Calu3 (cell line): ENCODE results near the gene MGST2. TPM values are rescaled to one million over a fixed set of nuclear protein-coding genes. Genes with fewer than 3 reads are reported as not detected.

ENCODE experiments used
- BruUV-seq: library from RNA; stranded (reverse); fragments of 400-500 nt; replicated peaks from 2 replicates; lab custom pipeline; 2021; lab: Mats Ljungman, UMichigan
- CTCF ChIA-PET: fragments of 300-600 bp; sonication (Branson Sonifier 250); formaldehyde crosslinking; loops from one replicate; lab custom pipeline; 2022; ENCODE audit warnings: antibody characterized with exemption; lab: Charles Lee
- DNase-seq: peaks from one replicate; pipeline ENCODE4 v3.0.0; 2022
- H3K27ac Mint-ChIP-seq: one replicate; pipeline ENCODE4 v1.8.0; 2022; ENCODE audit warnings: mixed read lengths; ENCODE audit not compliant: unreplicated experiment
- H3K27me3 Mint-ChIP-seq: one replicate; pipeline ENCODE4 v1.8.0; 2022; ENCODE audit warnings: mixed read lengths; ENCODE audit not compliant: unreplicated experiment
- H3K36me3 Mint-ChIP-seq: one replicate; pipeline ENCODE4 v1.8.0; 2022; ENCODE audit warnings: mild to moderate bottlenecking, moderate library complexity, mixed read lengths; ENCODE audit not compliant: insufficient read depth, unreplicated experiment
- H3K4me1 Mint-ChIP-seq: one replicate; pipeline ENCODE4 v1.8.0; 2022; ENCODE audit warnings: mild to moderate bottlenecking, low read depth, mixed read lengths; ENCODE audit not compliant: unreplicated experiment
- H3K4me3 Mint-ChIP-seq: one replicate; pipeline ENCODE4 v1.8.0; 2022; ENCODE audit warnings: mild to moderate bottlenecking, low read depth, moderate library complexity, mixed read lengths; ENCODE audit not compliant: unreplicated experiment
- H3K9me3 Mint-ChIP-seq: one replicate; pipeline ENCODE4 v1.8.0; 2022; ENCODE audit warnings: low read depth, mixed read lengths; ENCODE audit not compliant: unreplicated experiment
- CTCF ChIP-seq: fragments of 200-600 bp; IDR thresholded peaks from one replicate; pipeline ENCODE4 v1.8.0; 2022; ENCODE audit warnings: antibody characterized with exemption; ENCODE audit not compliant: unreplicated experiment
- intact Hi-C: fragments of 100-400 bp; cut with micrococcal nuclease; formaldehyde crosslinking; loops from one replicate; pipeline ENCODE4 v1.10.0; 2022; ENCODE audit not compliant: unreplicated experiment
- total RNA-seq: library from RNA; stranded (reverse); gene quantifications from 2 replicates; pipeline ENCODE4 v1.2.3, GENCODE V29; 2022

MGST2 gene
- total RNA-seq, 1 experiment from 2014 or later, result 31.9 TPM

- no peaks in the 10 kb centered on the region for H3K27me3 Mint-ChIP-seq
- H3K4me1 Mint-ChIP-seq, result peaks cover 28% of the 10 kb centered on the region
- CTCF ChIA-PET, result no interaction called here
Observed at GRCh38 chr4:139668036-139668435, 2.4 kb downstream of the MGST2 start.

GRCh38 chr4:139668658-139669201 lies 3.1 kb downstream of the MGST2 start:
- BruUV-seq, result no TSS peak
- Mint-ChIP-seq H3K27me3 (no peaks in the 10 kb centered on the region), H3K9me3 (no peaks in the 10 kb centered on the region), H3K27ac (no peak overlapping the region), H3K4me1 (peaks cover 28% of the 10 kb centered on the region), H3K36me3 (peaks cover 20% of the 10 kb centered on the region), H3K4me3 (no peak overlapping the region)
- TF ChIP-seq CTCF, result no peak
- intact Hi-C loops, result no loop called here
- CTCF ChIA-PET, result no interaction called here
- no peak for DNase-seq

More at GRCh38 chr4:139668036-139668435, 2.4 kb downstream of the MGST2 start:
- no peak overlapping the region for H3K27ac Mint-ChIP-seq
- BruUV-seq, result no TSS peak
- no peak for DNase-seq
- TF ChIP-seq CTCF, result no peak
- peak overlapping the region; percentile 75 for H3K4me3 Mint-ChIP-seq
- intact Hi-C loops, result no loop called here
- H3K36me3 Mint-ChIP-seq, result peaks cover 20% of the 10 kb centered on the region
- no peaks in the 10 kb centered on the region for H3K9me3 Mint-ChIP-seq

- CTCF ChIA-PET, result no interaction called here
- DNase-seq, result no peak
- no TSS peak for BruUV-seq
Observed at GRCh38 chr4:139669335-139669734, 3.7 kb downstream of the MGST2 start.

GRCh38 chr4:139669890-139670289 lies 4.3 kb downstream of the MGST2 start:
- intact Hi-C loops, result no loop called here
- CTCF ChIA-PET, result no interaction called here
- BruUV-seq, result no TSS peak
- no peak overlapping the region for H3K27ac Mint-ChIP-seq
- no peaks in the 10 kb centered on the region for H3K27me3 Mint-ChIP-seq
- peaks cover 20% of the 10 kb centered on the region for H3K36me3 Mint-ChIP-seq
- no peak for DNase-seq
- no peak overlapping the region for H3K4me3 Mint-ChIP-seq
- peaks cover 28% of the 10 kb centered on the region for H3K4me1 Mint-ChIP-seq
- no peak for TF ChIP-seq CTCF
- no peaks in the 10 kb centered on the region for H3K9me3 Mint-ChIP-seq

More at GRCh38 chr4:139669335-139669734, 3.7 kb downstream of the MGST2 start:
- Mint-ChIP-seq H3K27ac (no peak overlapping the region), H3K4me3 (no peak overlapping the region), H3K9me3 (no peaks in the 10 kb centered on the region), H3K4me1 (peaks cover 28% of the 10 kb centered on the region), H3K27me3 (no peaks in the 10 kb centered on the region), H3K36me3 (peaks cover 20% of the 10 kb centered on the region)
- intact Hi-C loops, result no loop called here
- TF ChIP-seq CTCF, result no peak
